MM.1S (cell line): Measurements from ENCODE around the gene B3GALT2.

Experiments
- DNase-seq: peaks from one replicate; pipeline ENCODE4 v3.0.0-alpha.2; 2015
- H2AFZ ChIP-seq: fragments of 300-600 bp; sonication (generic); 2 replicates; pipeline ENCODE4 v1.6.0; 2016; ENCODE audit warnings: antibody characterized with exemption, low read length
- H3F3A ChIP-seq: fragments of 300-600 bp; sonication (generic); 2 replicates; pipeline ENCODE4 v1.6.1; 2016; ENCODE audit warnings: mild to moderate bottlenecking, antibody characterized with exemption, low read length, moderate library complexity, mixed read lengths; ENCODE audit not compliant: insufficient read depth
- H3K27ac ChIP-seq: fragments of 300-600 bp; sonication (generic); 2 replicates; pipeline ENCODE4 v1.5.1; 2016; ENCODE audit warnings: mild to moderate bottlenecking, low read length
- H3K27me3 ChIP-seq: fragments of 300-600 bp; sonication (generic); replicated peaks from 2 replicates; pipeline ENCODE4 v1.6.0; 2016; ENCODE audit warnings: low read length; ENCODE audit not compliant: insufficient read depth
- H3K36me3 ChIP-seq: fragments of 300-600 bp; sonication (generic); replicated peaks from 2 replicates; pipeline ENCODE4 v1.6.1; 2016; ENCODE audit warnings: mild to moderate bottlenecking, low read length, mixed read lengths; ENCODE audit not compliant: insufficient read depth
- H3K4me1 ChIP-seq: fragments of 300-600 bp; sonication (generic); 2 replicates; pipeline ENCODE4 v1.6.1; 2016; ENCODE audit warnings: low read length, mixed read lengths
- H3K4me2 ChIP-seq: fragments of 300-600 bp; sonication (generic); 2 replicates; pipeline ENCODE4 v1.6.0; 2016; ENCODE audit warnings: low read depth, low read length
- H3K4me3 ChIP-seq: fragments of 300-600 bp; sonication (generic); 2 replicates; pipeline ENCODE4 v1.5.1; 2016; ENCODE audit warnings: low read length, mixed read lengths
- H3K79me2 ChIP-seq: fragments of 300-600 bp; sonication (generic); 2 replicates; pipeline ENCODE4 v1.6.1; 2016; ENCODE audit warnings: mixed run types, low read length, mixed read lengths
- H3K9ac ChIP-seq: fragments of 300-600 bp; sonication (generic); 2 replicates; pipeline ENCODE4 v1.6.1; 2016; ENCODE audit warnings: low read length, mixed read lengths
- H3K9me2 ChIP-seq: fragments of 300-600 bp; sonication (generic); replicated peaks from 2 replicates; pipeline ENCODE4 v1.6.1; 2016; ENCODE audit warnings: mild to moderate bottlenecking, low read length, mixed read lengths; ENCODE audit not compliant: insufficient read depth
- H3K9me3 ChIP-seq: fragments of 300-600 bp; sonication (generic); replicated peaks from 2 replicates; pipeline ENCODE4 v1.6.1; 2016; ENCODE audit warnings: mild to moderate bottlenecking, low read length, mixed read lengths; ENCODE audit not compliant: insufficient read depth
- H4K20me1 ChIP-seq: fragments of 300-600 bp; sonication (generic); 2 replicates; pipeline ENCODE4 v1.6.1; 2016; ENCODE audit warnings: mild to moderate bottlenecking, low read length, moderate library complexity, mixed read lengths; ENCODE audit not compliant: insufficient read depth
- CTCF ChIP-seq: fragments of 300-600 bp; sonication (generic); IDR thresholded peaks from 2 replicates; pipeline ENCODE4 v1.5.1; 2016; ENCODE audit warnings: antibody characterized with exemption, low read length, mixed read lengths
- EZH2 ChIP-seq: fragments of 300-600 bp; sonication (generic); optimal IDR thresholded peaks from 2 replicates; pipeline ENCODE3; 2017; ENCODE audit warnings: low read depth, mild to moderate bottlenecking, antibody characterized with exemption, low read length, mixed read lengths
- EZH2phosphoT487 ChIP-seq: fragments of 300-600 bp; sonication (generic); IDR thresholded peaks from 2 replicates; pipeline ENCODE4 v1.6.1; 2018; ENCODE audit warnings: antibody characterized with exemption, low read length

B3GALT2 gene

GRCh38 chr1:193140254-193140653, 46.2 kb downstream of the B3GALT2 start:
- Histone ChIP-seq H3K36me3 (peaks cover 32% of the 10 kb centered on the region), H3K27ac (no peak overlapping the region), H3K9me3 (no peaks in the 10 kb centered on the region), H3K27me3 (no peaks in the 10 kb centered on the region), H4K20me1 (no peaks in the 10 kb centered on the region; the same call in 1 of the 2 replicates), H3K9ac (no peak overlapping the region), H3K9me2 (no peaks in the 10 kb centered on the region), H3K79me2 (peaks cover 80% of the 10 kb centered on the region), H2AFZ (no peak overlapping the region), H3K4me1 (0 out of 2 replicates have a peak, but pooled peaks cover 8% of the 10 kb centered on the region), H3K4me3 (no peak overlapping the region), H3K4me2 (no peak overlapping the region), H3F3A (0 out of 2 replicates have a peak, but pooled peaks cover 3% of the 10 kb centered on the region)
- no peak for TF ChIP-seq CTCF
- TF ChIP-seq EZH2 = no peak
- TF ChIP-seq EZH2phosphoT487 = no peak
- no peak for DNase-seq

- Histone ChIP-seq H3K9me3 (no peaks in the 10 kb centered on the region), H3K4me2 (no peak overlapping the region), H3K36me3 (peaks cover 20% of the 10 kb centered on the region; the same call in 1 of the 2 replicates), H3K9ac (no peak overlapping the region), H3K79me2 (peaks cover 84% of the 10 kb centered on the region), H3F3A (no peaks in the 10 kb centered on the region), H3K9me2 (no peaks in the 10 kb centered on the region), H3K4me3 (no peak overlapping the region), H2AFZ (no peak overlapping the region), H3K27me3 (no peaks in the 10 kb centered on the region), H4K20me1 (no peaks in the 10 kb centered on the region; the same call in 1 of the 2 replicates), H3K27ac (no peak overlapping the region), H3K4me1 (peaks cover 19% of the 10 kb centered on the region)
- TF ChIP-seq EZH2 (no peak), CTCF (no peak), EZH2phosphoT487 (no peak)
- no peak for DNase-seq
Measured at GRCh38 chr1:193131266-193131860, 55.0 kb downstream of the B3GALT2 start.
